ENCODE results near the gene ACE. TPM values are rescaled to one million over a fixed set of nuclear protein-coding genes. Genes with fewer than 3 reads are reported as not detected.

Gene ACE
- total RNA-seq, 1 experiment from 2014 or later, result 4.5 TPM

- Histone ChIP-seq H3K4me1 (ENCODE audit: control insufficient read depth, insufficient read depth, low read length) (peaks cover 7% of the 10 kb centered on the region; the same call in 1 of the 2 replicates), H3K36me3 (ENCODE audit: control insufficient read depth, insufficient read depth, low read length) (no peaks in the 10 kb centered on the region), H3K27ac (ENCODE audit: low read length) (no peak overlapping the region), H3K4me3 (ENCODE audit: low read depth in 2 of 2, low read length in 2 of 2) (no peak overlapping the region), H3K9me3 (ENCODE audit: control insufficient read depth, insufficient read depth, low read depth, low read length) (no peaks in the 10 kb centered on the region), H3K27me3 (ENCODE audit: control insufficient read depth, insufficient read depth, low read length) (no peaks in the 10 kb centered on the region)
- BruUV-seq (replicated peaks), result no TSS peak
- ATAC-seq (no peak), DNase-seq (ENCODE audit: low read depth, low spot score) (no peak)
- CTCF ChIA-PET, result interaction anchor here (0.6 kb wide), 1 partner anchor 102 kb away, joined by 3 read pairs; no protein-coding TSS in a partner anchor
- TF ChIP-seq CTCF (IDR thresholded peaks at IDR 0.05) (no peak), TCF7L2 (IDR thresholded peaks at IDR 0.05; ENCODE audit: low read depth, low read length) (no peak)
- POLR2A ChIA-PET, result no interaction called here
- intact Hi-C loops (cut with micrococcal nuclease; ENCODE audit: unreplicated experiment) (no loop called here), in situ Hi-C loops (cut with HindIII; ENCODE audit: low pct_unique_long_range_greater_than_20kb, low sequenced_read_pairs) (no loop called here)
Measured at GRCh38 chr17:63480826-63481487, 4.1 kb downstream of the ACE start.

GRCh38 chr17:63481488-63481870, 4.6 kb downstream of the ACE start:
- H3K4me3 ChIP-seq (ENCODE audit: low read depth in 2 of 2, low read length in 2 of 2), result no peak overlapping the region
- DNase-seq (ENCODE audit: low read depth, low spot score), result no peak
- TF ChIP-seq TCF7L2 (IDR thresholded peaks at IDR 0.05; ENCODE audit: low read depth, low read length) (no peak), REST (IDR thresholded peaks at IDR 0.05; ENCODE audit: insufficient read depth in 1 of 2, low read depth in 2 of 2, low read length in 1 of 2) (no peak), SIN3A (IDR thresholded peaks at IDR 0.05; ENCODE audit: borderline replicate concordance, insufficient read depth, low read depth, low read length) (no peak), CTCF (IDR thresholded peaks at IDR 0.05) (no peak), POLR2AphosphoS5 (IDR thresholded peaks at IDR 0.05; ENCODE audit: low read depth, low read length) (no peak)
- peaks cover 7% of the 10 kb centered on the region; the same call in 1 of the 2 replicates for H3K4me1 ChIP-seq (ENCODE audit: control insufficient read depth, insufficient read depth, low read length)
- no peaks in the 10 kb centered on the region for H3K9me3 ChIP-seq (ENCODE audit: control insufficient read depth, insufficient read depth, low read depth, low read length)
- H3K36me3 ChIP-seq (ENCODE audit: control insufficient read depth, insufficient read depth, low read length), result no peaks in the 10 kb centered on the region
- H3K27ac ChIP-seq (ENCODE audit: low read length), result no peak overlapping the region
- CTCF ChIA-PET, result no interaction called here
- in situ Hi-C loops (cut with HindIII; ENCODE audit: low pct_unique_long_range_greater_than_20kb, low sequenced_read_pairs), result no loop called here
- intact Hi-C loops (cut with micrococcal nuclease; ENCODE audit: unreplicated experiment), result no loop called here
- POLR2A ChIA-PET, result no interaction called here
- no peaks in the 10 kb centered on the region for H3K27me3 ChIP-seq (ENCODE audit: control insufficient read depth, insufficient read depth, low read length)
- no TSS peak for BruUV-seq (replicated peaks)
- no peak for ATAC-seq
